Activated T-helper 1 cell treated with anti-CD3 and anti-CD28 coated beads, Interleukin-2, amount 50 U/mL, for 16 hours (primary cell): ENCODE results near the gene RASD1.

Source experiments
- DNase-seq, 2 donors: peaks; one replicate each; pipeline ENCODE4 v3.0.0-alpha.2; 2020; ENCODE audit warnings: low read depth in 1 of 2, low spot score in 1 of 2

Gene RASD1

DNA sequence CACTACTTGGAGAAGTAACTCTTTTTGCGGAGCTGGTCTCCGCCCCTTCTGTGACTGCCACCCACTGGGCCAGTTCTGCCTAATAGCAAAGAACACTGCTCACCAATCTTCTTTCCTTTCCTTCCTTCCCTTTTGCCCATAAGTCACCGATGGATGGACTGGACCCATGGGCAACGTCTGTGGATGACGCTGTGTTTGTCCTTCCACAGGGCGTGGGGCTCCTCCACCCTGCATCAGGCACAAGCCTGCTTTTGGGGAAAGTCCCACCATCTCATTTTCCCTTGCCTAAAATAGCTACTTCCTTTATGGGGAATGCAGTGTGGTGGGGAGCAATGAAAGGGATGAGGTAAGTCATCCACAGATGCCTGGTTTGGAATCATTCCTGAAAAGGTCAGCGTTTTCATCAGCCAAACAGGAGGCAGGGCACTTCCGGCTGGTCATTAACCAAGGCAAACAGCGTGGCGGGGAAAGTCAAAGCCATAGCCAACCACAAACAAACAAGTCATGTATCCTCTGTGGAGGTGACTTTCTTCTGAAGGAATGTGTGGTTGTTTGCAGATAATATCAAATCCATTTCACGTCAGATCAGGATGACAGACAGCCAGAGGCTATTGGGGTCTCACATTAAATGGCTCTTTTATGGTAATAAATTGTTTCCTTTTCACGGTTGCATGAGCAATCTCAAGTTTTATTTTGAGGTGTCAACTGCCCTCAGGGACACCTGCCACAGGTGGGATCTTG is 50.1 kb downstream of the RASD1 start:
- DNase-seq, result no peak

DNA sequence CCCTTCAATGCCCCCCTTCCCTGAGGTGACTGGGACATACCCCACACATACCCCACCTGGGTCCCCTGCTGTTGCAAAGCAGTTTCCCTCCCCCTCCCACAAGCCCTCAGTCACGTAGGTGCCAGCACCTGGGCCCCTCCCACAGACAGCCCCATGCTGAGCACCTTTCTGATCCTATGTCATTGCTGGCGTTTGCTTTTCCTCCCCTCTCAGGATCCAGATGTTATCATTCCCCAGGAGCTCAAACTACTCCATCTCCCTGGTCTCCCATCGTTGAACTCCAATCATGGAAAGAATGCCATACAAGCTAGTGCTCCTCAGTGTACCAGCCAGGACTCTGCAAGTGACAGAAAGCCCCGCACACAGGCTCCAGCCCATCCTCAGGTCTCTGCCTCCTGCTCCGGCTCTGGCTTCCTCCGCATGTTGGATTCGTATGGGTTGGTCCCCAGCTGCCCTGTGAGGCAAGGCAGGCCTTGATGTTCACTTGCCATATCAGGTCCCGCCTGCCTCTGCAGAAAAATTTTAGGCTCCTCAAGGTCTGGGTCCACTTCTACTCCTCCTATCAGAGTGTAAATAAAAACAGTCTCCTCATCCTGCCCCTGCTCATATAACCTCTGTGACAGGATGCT is 50.8 kb downstream of the RASD1 start:
- DNase-seq, result no peak
